HUES6 (cell line): ENCODE results near the gene TMPRSS13.
"Not testable (repeated sequence)": the region's sequence is repeated elsewhere in the genome, so short reads cannot be mapped to it uniquely, and the experiment has no call there.

ENCODE experiments used
- H3K27ac ChIP-seq: 2 replicates; pipeline ENCODE4 v1.7.0; 2013; ENCODE audit warnings: low read depth, mild to moderate bottlenecking, low read length, inconsistent platforms
- H3K27me3 ChIP-seq: 2 replicates; pipeline ENCODE4 v1.6.1; 2013; ENCODE audit warnings: low read length; ENCODE audit not compliant: control insufficient read depth, insufficient read depth
- H3K36me3 ChIP-seq: 2 replicates; pipeline ENCODE4 v1.6.1; 2013; ENCODE audit warnings: low read length; ENCODE audit not compliant: control insufficient read depth, insufficient read depth
- H3K4me1 ChIP-seq: 2 replicates; pipeline ENCODE4 v1.6.1; 2013; ENCODE audit warnings: low read length; ENCODE audit not compliant: control insufficient read depth, insufficient read depth
- H3K4me3 ChIP-seq: 2 replicates; pipeline ENCODE4 v1.5.1; 2013; ENCODE audit warnings: low read depth, low read length
- H3K9ac ChIP-seq: one replicate; pipeline ENCODE4 v1.6.1; 2013; ENCODE audit warnings: mild to moderate bottlenecking, low read length
- H3K9me3 ChIP-seq: 2 replicates; pipeline ENCODE4 v1.6.1; 2013; ENCODE audit warnings: low read depth, low read length; ENCODE audit not compliant: control insufficient read depth, insufficient read depth

The TMPRSS13 gene

DNA sequence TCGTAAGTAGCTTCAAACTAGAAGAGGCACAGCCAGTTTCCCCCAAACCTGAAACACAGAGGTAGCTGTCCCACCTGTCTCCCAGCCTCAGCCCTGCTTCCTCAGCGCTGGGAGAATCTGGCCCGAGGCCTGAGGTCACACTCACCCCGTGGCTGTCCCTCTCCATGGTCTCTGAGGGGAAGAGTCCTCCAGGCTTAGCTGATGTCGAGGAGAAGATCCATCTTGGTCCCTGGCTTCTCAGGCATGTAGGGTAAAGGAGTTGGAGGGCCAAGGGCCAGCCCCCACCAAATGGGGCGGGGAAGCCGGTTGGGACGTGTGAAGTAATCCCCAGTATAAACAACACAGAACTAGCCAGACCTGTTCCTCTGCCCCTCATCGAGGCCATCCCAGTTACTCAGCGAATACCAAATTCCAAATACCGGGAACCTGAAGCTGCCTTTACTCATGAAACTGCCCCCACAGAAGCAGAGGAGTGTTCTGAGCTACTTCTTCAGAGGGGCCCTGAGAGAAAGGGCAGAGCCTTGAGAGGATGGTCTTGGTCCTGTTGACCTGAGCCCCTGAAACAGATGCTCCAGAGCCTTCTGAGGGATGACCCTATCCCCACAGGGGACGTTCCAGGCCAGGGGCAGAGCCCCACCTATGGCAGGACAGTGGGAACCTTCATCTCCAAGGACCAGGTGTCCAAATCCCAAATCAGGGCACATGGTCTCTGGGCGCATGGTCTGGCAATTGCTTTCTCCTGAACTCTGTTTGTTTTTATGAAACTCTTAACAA lies at the start of gene TMPRSS13:
TSS of gene TMPRSS13 (minus strand) at position 261 of the 774 bp plus-strand sequence. CDS start at position 166, 95 bp downstream.
- no peak within 1 kb of the TSS for H3K27ac ChIP-seq
- H3K4me3 ChIP-seq, result peak within 1 kb of the TSS; percentile 27; the same call in 1 of the 2 replicates
- peaks cover 34% of the 10 kb centered on the region for H3K4me1 ChIP-seq
- H3K9me3 ChIP-seq, result no peaks in the 10 kb centered on the region
- H3K27me3 ChIP-seq, result peaks cover 10% of the 10 kb centered on the region; the same call in 1 of the 2 replicates
- H3K9ac ChIP-seq, result peak within 1 kb of the TSS; percentile 48
- H3K36me3 ChIP-seq, result no peaks in the 10 kb centered on the region

DNA sequence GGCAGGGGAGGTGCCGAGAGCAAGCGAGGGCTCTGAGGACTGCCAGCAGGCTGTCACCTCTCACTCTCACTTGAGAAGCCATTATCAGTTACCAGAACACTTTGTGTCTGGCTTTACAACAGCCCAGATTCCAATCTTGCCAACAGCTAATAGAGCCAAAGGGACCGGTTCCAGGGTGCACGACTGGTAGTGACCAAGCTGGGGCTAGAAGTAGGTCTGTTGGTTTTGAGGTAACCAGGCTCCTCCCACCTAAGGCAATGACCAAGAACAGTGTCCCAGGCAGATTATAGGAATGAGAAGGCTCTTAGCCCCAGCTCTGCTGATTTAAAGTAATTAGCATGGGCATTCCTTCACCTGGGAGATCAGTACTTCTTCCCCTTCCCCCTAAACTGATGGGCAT lies 49.8 kb upstream of the TMPRSS13 start:
- Histone ChIP-seq H3K27me3 (peaks cover 12% of the 10 kb centered on the region; the same call in 1 of the 2 replicates), H3K27ac (no peak overlapping the region), H3K9ac (no peak overlapping the region), H3K4me1 (peaks cover 5% of the 10 kb centered on the region; the same call in 1 of the 2 replicates), H3K9me3 (no peaks in the 10 kb centered on the region), H3K36me3 (no peaks in the 10 kb centered on the region), H3K4me3 (no peak overlapping the region)

DNA sequence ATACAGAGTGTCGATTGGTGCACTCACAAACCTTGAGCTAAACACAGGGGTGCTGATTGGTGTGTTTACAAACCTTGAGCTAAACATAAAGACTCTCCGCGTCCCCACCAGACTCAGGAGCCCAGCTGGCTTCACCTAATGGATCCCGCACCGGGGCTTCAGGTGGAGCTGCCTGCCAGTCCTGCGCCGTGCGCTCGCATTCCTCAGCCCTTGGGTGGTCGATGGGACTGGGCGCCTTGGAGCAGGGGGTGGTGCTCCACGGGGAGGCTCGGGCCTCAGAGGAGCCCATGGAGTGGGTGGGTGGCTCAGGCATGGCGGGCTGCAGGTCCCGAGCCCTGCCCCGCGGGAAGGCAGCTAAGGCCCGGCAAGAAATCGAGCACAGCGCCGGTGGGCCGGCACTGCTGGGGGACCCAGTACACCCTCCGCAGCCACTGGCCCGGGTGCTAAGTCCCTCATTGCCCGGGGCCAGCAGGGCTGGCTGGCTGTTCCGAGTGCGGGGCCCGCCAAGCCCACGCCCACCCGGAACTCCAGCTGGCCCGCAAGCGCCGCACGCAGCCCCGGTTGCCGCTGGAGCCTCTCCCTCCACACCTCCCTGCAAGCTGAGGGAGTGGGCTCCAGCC lies 49.2 kb upstream of the TMPRSS13 start:
- not testable (repeated sequence) for H3K36me3 ChIP-seq, H3K9me3 ChIP-seq, H3K4me1 ChIP-seq, H3K9ac ChIP-seq, H3K27ac ChIP-seq, H3K4me3 ChIP-seq
- peaks cover 11% of the 10 kb centered on the region; the same call in 1 of the 2 replicates for H3K27me3 ChIP-seq

DNA sequence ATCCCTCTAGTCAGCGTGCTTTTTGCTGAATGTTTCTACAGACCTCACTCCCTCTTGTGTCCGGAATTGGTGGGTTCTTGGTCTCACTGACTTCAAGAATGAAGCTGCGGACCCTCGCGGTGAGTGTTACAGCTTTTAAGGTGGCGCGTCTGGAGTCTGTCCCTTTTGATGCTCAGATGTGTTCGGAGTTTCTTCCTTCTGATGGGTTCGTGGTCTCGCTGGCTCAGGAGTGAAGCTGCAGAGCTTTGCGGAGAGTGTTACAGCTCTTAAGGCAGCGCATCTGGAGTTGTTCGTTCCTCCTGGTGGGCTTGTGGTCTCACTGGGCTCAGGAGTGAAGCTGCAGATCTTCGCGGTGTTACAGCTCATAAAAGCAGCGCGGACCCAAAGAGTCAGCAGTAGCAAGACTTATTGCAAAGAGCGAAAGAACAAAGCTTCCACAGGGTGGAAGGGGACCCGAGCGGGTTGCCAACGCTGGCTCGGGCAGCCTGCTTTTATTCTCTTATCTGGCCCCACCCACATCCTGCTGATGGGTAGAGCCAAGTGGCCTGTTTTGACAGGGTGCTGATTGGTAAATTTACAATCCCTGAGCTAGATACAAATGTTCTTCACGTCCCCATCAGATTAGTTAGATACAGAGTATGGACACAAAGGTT lies 48.5 kb upstream of the TMPRSS13 start:
- H3K4me1 ChIP-seq, H3K27ac ChIP-seq, H3K36me3 ChIP-seq, H3K9ac ChIP-seq, H3K9me3 ChIP-seq, H3K4me3 ChIP-seq: not testable (repeated sequence)
- peaks cover 13% of the 10 kb centered on the region; the same call in 1 of the 2 replicates for H3K27me3 ChIP-seq

DNA sequence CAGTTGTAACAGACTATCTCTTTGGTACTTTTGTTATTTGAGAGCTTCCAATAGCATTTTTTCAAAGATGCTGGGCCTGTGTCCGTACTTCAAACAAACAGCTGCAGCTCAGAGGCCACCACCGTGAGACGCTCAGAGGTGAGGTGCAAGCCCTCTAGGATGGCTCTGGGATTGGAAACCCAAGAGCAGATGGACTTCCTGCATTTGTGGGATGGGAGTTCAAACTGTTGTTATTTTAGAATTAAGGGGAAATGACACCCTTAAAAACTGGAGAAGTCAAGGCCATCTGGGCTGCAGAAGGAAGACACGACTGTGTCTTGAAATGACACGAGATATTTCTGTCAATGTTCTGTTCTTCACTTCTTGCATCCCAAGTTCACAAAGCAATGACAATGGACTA lies 47.8 kb upstream of the TMPRSS13 start:
- no peak overlapping the region for H3K9ac ChIP-seq
- no peaks in the 10 kb centered on the region for H3K36me3 ChIP-seq
- peaks cover 5% of the 10 kb centered on the region; the same call in 1 of the 2 replicates for H3K4me1 ChIP-seq

GRCh38 chr11:117976445-117976844 lies 47.2 kb upstream of the TMPRSS13 start:
- Histone ChIP-seq H3K27me3 (peaks cover 16% of the 10 kb centered on the region; the same call in 1 of the 2 replicates), H3K4me3 (no peak overlapping the region), H3K36me3 (no peaks in the 10 kb centered on the region), H3K9me3 (no peaks in the 10 kb centered on the region), H3K4me1 (peaks cover 5% of the 10 kb centered on the region; the same call in 1 of the 2 replicates), H3K27ac (no peak overlapping the region), H3K9ac (no peak overlapping the region)

More for the DNA sequence above, 47.8 kb upstream of the TMPRSS13 start:
- peaks cover 16% of the 10 kb centered on the region; the same call in 1 of the 2 replicates for H3K27me3 ChIP-seq
- no peak overlapping the region for H3K4me3 ChIP-seq
- H3K9me3 ChIP-seq, result no peaks in the 10 kb centered on the region
- no peak overlapping the region for H3K27ac ChIP-seq

DNA sequence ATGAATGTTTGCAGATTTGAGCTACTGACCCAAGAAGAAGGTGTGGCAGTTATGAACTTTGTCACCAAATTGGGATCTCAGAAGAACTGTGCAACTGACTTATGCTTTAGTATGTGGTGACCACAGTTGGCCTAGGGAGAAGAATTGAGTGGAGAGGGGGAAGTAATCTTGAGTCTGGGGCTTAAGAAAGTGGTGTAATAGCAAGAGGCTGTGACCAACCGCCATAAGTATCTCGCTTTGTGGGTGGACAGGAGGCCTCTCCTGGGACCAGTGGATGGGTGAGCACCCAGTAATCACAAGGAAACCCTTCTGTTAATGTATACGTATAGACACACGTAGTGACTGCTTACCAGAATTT lies 44.3 kb upstream of the TMPRSS13 start:
- H3K4me1 ChIP-seq, result no peaks in the 10 kb centered on the region
- H3K9ac ChIP-seq, result no peak overlapping the region
- H3K4me3 ChIP-seq, result no peak overlapping the region
- no peaks in the 10 kb centered on the region for H3K9me3 ChIP-seq
- H3K27me3 ChIP-seq, result 0 out of 2 replicates have a peak, but pooled peaks cover 5% of the 10 kb centered on the region
- no peaks in the 10 kb centered on the region for H3K36me3 ChIP-seq
- H3K27ac ChIP-seq, result no peak overlapping the region

DNA sequence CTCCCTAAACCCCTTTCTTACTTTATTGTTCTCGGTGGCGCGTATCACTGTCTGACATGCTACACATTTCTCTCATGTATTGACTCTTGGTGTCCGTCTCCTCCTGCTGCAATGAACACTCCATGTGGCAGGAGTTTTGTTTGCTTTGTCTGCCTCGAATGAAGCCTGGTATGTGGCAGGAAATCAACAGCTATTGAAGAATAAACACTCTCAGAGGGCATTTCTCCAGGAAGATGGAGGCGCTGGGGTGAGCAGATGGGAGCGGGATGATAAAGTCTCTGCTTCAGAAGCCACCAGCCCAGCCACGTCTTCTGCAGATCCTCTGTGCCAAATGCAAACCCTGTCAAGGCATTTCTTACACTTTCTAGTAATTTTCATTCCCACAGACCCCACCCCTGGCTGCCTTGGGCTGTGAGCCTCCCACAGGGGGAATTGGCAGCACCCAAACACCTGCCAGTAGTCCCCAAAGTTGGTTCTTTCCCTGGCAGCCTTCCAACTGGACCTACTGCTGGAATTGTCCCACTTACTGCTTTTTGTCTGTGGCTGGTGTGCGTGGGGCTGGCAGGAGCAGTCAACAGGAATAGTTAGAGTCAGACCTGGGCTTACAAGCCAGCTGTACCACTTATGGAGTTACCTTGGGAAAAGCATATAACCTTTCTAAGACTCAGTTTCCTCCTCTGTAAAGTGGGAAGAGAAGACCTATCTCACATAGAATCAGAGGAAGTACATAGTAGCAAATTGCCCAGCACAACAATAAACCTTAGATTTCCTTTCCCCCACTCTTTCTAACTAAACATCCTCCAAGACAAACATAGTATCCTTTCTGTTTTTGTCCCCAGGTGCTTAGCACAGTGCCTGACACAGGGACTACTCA lies 43.7 kb upstream of the TMPRSS13 start:
- Histone ChIP-seq H3K27me3 (0 out of 2 replicates have a peak, but pooled peaks cover 5% of the 10 kb centered on the region), H3K36me3 (no peaks in the 10 kb centered on the region), H3K9ac (no peak overlapping the region), H3K27ac (no peak overlapping the region), H3K9me3 (no peaks in the 10 kb centered on the region), H3K4me1 (no peaks in the 10 kb centered on the region), H3K4me3 (no peak overlapping the region)

- no peak overlapping the region for H3K27ac ChIP-seq
- H3K27me3 ChIP-seq, result 0 out of 2 replicates have a peak, but pooled peaks cover 5% of the 10 kb centered on the region
- H3K4me3 ChIP-seq, result no peak overlapping the region
- no peak overlapping the region for H3K9ac ChIP-seq
- no peaks in the 10 kb centered on the region for H3K36me3 ChIP-seq
- H3K4me1 ChIP-seq, result no peaks in the 10 kb centered on the region
- H3K9me3 ChIP-seq, result no peaks in the 10 kb centered on the region
Measured at GRCh38 chr11:117972044-117972443, 42.8 kb upstream of the TMPRSS13 start.

GRCh38 chr11:117970400-117971024 lies 41.3 kb upstream of the TMPRSS13 start:
- Histone ChIP-seq H3K27me3 (0 out of 2 replicates have a peak, but pooled peaks cover 5% of the 10 kb centered on the region), H3K9ac (no peak overlapping the region), H3K36me3 (no peaks in the 10 kb centered on the region), H3K4me1 (no peaks in the 10 kb centered on the region), H3K4me3 (no peak overlapping the region), H3K27ac (no peak overlapping the region), H3K9me3 (no peaks in the 10 kb centered on the region)
